ENCODE results near the gene GBP7.

GBP7 gene

GRCh38 chr1:89114662-89115061, 61.1 kb downstream of the GBP7 start:
- no peak for DNase-seq

DNA sequence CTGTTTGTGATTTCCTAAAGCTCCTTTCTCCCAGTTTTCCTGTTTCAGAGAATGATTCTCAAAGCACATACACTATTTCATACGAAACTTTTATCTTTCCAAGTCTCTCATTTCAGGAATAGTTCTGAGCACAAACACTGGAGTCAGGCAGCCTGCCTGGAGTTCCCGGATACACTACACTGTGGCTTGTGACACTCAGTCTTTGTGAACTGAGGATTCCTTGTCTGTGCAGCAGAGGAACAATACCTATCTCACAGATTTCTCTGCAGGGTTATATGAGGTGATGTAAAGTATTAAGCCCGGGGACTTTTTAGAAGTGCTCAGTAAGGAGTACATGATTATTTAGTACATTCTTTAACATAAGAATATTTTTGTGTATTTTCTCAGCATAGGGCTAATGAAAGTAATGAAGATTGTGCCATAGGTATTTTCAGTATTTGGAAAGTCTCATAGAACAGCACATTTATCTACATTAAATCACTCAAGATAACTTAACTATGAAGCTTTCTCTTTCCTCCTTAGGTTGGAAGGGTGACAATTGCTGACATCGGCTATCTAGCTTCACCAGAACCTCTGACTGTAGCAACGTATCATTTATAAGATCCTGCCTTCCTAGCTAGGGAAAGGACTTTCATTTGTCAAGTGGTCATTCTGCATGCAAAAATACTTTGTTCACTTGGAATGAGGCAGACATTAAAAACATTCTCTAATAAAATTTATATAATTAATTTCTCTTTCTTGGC, 62.8 kb downstream of the GBP7 start:
- no peak for DNase-seq

- DNase-seq, result no peak
Observed at GRCh38 chr1:89104687-89105086, 71.1 kb downstream of the GBP7 start.

DNA sequence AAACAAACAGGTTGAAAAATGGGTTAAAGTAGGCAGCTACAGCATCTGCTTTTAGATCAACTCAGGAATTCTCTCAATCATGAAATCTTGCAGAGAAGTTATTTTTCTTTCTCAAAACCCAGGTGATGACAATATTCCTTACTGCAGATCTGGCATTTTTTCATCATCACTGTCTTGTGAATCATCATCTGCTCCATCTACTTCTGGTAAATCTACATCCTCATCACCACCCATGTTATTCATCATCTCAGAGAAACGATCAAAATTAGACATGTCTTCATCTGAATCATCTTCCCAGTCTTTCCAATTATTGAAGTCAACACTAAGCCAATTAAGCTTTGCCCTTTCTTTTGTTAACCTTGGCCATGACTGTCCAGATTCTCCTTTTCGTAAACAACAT, 71.7 kb downstream of the GBP7 start:
- no peak for DNase-seq

DNA sequence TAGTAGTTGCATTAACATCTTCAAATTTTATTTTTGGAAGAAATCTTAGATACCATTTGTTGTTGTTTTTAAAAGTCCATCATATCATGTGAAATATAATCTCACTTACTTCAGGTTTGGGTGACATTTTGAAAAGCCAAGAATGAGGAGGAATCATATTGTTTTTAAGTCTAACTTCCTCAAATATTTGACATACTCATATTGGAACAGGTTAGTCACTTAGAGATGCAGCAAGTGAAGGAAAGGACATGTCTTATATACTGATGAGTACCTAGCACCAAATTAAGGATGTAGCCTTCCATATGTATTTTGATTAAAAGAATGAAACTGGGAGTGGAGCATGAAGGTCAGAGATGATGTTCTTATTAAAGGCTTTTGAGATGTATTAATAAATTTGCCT, 73.8 kb downstream of the GBP7 start:
- no peak for DNase-seq

DNA sequence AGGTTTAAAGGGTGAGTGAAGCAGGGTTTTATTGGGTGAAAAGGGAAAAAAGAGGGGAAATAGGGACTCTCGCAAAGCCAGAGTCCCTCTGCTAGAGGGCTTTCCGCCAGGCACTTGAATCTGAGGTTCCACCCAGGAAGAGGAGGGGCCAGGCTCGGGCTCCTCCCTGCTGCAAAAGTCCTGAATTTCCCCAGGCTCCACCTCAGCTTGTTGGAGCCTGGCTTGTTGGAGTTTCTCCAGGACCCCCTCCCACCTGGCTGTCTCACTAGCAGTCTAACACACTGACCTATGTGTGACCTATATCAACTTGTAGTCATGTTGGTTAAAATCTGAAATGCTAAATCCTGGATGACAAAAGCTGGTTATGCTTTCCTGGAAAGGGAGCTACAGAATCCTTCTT, 75.4 kb downstream of the GBP7 start:
- DNase-seq, result no peak

DNA sequence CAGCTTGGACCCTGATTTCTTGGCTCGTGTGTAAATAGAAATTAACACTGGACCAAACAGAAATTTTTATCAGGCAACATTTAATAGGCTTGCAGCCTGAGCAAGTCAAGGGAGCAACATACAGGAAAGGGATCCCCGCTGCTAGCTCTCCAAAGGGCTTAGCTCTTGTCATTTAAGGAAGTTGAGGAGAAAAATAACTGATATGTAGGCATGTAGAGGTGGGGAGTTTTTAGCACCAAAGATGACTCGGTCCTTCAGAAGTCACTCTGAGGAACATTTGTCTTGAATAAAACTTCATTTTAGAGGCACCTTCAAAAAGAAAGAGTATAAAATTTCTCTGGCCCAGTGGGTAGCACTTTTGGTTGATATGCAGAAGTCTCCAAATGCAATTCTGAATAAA, 76.9 kb downstream of the GBP7 start:
- DNase-seq, result no peak

- no peak for DNase-seq
Observed at GRCh38 chr1:89095737-89096136, 80.1 kb downstream of the GBP7 start.

DNA sequence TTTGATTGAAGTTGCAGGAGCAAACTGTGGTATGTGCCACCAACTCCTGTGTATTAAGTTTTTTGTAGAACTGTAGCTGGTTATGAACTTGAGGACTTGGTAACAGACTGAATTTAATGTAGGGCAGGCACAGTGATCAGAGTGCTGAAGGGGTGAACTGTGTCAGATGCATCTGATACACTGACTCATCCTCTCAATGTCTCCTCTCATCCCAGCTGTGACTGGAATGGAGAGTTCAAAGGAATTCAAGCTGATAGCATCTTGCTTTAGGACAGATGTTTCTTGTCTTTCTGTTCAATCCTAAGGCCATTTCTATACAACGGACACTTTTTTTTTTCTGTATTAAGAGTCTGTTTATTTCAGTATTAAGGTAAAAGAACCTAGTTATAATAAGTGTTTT, 85.8 kb downstream of the GBP7 start:
- no peak for DNase-seq

- DNase-seq, result no peak
Observed at GRCh38 chr1:89088572-89088971, 87.2 kb downstream of the GBP7 start.

- DNase-seq, result no peak
Observed at GRCh38 chr1:89087241-89087640, 88.6 kb downstream of the GBP7 start.

DNA sequence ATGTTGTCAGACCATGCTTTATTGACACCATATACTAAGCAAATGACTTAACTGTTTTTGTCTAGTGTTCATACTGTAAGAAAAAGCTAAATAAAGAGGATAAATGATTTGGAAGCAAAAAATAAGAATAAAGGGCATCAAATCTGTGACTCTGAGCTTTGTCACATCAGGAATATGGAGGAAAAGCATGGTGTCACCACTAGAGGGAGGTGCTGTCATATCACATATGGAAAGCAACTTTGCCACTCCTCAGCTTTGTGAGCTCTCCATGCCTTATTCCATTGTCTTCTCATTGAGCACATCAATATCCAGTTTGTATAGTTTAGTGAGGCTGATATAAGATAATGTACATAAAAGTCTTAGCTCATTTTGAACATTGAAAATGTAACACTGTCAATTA, 90.0 kb downstream of the GBP7 start:
- peak in 2 of 4 experiments; percentile 2 to 23 for DNase-seq

All from activated CD4-positive, CD25-positive, alpha-beta regulatory T cell (primary cell).